OCI-LY7 (cell line): ENCODE results near the gene FAM47E. TPM values are rescaled to one million over a fixed set of nuclear protein-coding genes. Genes with fewer than 3 reads are reported as not detected.

ENCODE experiments used
- BruUV-seq: library from RNA; stranded (reverse); fragments of 400-500 nt; replicated peaks from 2 replicates; lab custom pipeline; 2021; lab: Mats Ljungman, UMichigan
- CTCF ChIA-PET: fragments of 300-600 bp; sonication (Branson Sonifier 250); formaldehyde crosslinking; loops from one replicate; lab custom pipeline; 2022; ENCODE audit warnings: antibody characterized with exemption; ENCODE audit not compliant: unreplicated experiment; lab: Charles Lee
- POLR2A ChIA-PET: fragments of 300-600 bp; sonication (Branson Sonifier 250); formaldehyde crosslinking; loops from one replicate; lab custom pipeline; 2022; ENCODE audit warnings: antibody characterized with exemption; lab: Charles Lee
- DNase-seq: peaks from one replicate; pipeline ENCODE4 v3.0.0-alpha.2; 2015; ENCODE audit warnings: low spot score
- H2AFZ ChIP-seq: fragments of 200-600 bp; sonication (generic), shearing (Covaris generic); 2 replicates; pipeline ENCODE4 v1.6.1; 2014; ENCODE audit warnings: mild to moderate bottlenecking, antibody characterized with exemption, low read length, moderate library complexity
- H3K27ac ChIP-seq: fragments of 200-600 bp; sonication (generic); 2 replicates; pipeline ENCODE4 v1.5.1; 2014; ENCODE audit warnings: mixed run types, low read depth, mild to moderate bottlenecking, moderate library complexity, low read length, inconsistent platforms; ENCODE audit not compliant: poor library complexity, severe bottlenecking
- H3K36me3 ChIP-seq: fragments of 200-600 bp; sonication (generic); 2 replicates; pipeline ENCODE4 v1.6.1; 2014; ENCODE audit warnings: mild to moderate bottlenecking, antibody characterized with exemption, low read length, moderate library complexity, mixed read lengths; ENCODE audit not compliant: insufficient read depth
- H3K4me1 ChIP-seq: fragments of 200-600 bp; sonication (generic); 2 replicates; pipeline ENCODE4 v1.5.1; 2014; ENCODE audit warnings: mild to moderate bottlenecking, low read length; ENCODE audit not compliant: insufficient read depth, poor library complexity, severe bottlenecking
- H3K4me2 ChIP-seq: fragments of 200-600 bp; sonication (generic); 2 replicates; pipeline ENCODE4 v1.6.1; 2014; ENCODE audit warnings: mild to moderate bottlenecking, low read length
- H3K4me3 ChIP-seq: fragments of 200-600 bp; sonication (generic); 2 replicates; pipeline ENCODE4 v1.5.1; 2014; ENCODE audit warnings: mild to moderate bottlenecking, low read depth, low read length; ENCODE audit not compliant: poor library complexity, severe bottlenecking
- H3K79me2 ChIP-seq: fragments of 200-600 bp; sonication (generic); 2 replicates; pipeline ENCODE4 v1.6.1; 2016; ENCODE audit warnings: low read depth, mild to moderate bottlenecking, low read length, moderate library complexity, mixed read lengths; ENCODE audit not compliant: insufficient read depth
- H3K9me2 ChIP-seq: fragments of 200-600 bp; sonication (generic); 2 replicates; pipeline ENCODE4 v1.6.1; 2016; ENCODE audit warnings: mild to moderate bottlenecking, low read length, mixed read lengths; ENCODE audit not compliant: insufficient read depth
- H3K9me3 ChIP-seq: fragments of 200-600 bp; sonication (generic); 2 replicates; pipeline ENCODE4 v1.6.1; 2014; ENCODE audit warnings: mild to moderate bottlenecking, mixed run types, low read length, mixed read lengths
- H4K20me1 ChIP-seq: fragments of 200-600 bp; sonication (generic); 2 replicates; pipeline ENCODE4 v1.6.1; 2014; ENCODE audit warnings: mild to moderate bottlenecking, antibody characterized with exemption, low read length, moderate library complexity, mixed read lengths; ENCODE audit not compliant: insufficient read depth
- EZH2phosphoT487 ChIP-seq: fragments of 200-600 bp; sonication (generic); IDR thresholded peaks from 2 replicates; pipeline ENCODE4 v1.6.1; 2018; ENCODE audit warnings: low read depth, borderline replicate concordance, mild to moderate bottlenecking, mixed run types, antibody characterized with exemption, low read length, moderate library complexity, mixed read lengths
- intact Hi-C: fragments of 100-400 bp; cut with micrococcal nuclease; formaldehyde crosslinking; loops from one replicate; pipeline ENCODE4 v1.10.0; 2022; ENCODE audit not compliant: unreplicated experiment
- total RNA-seq, 2 experiments: library from RNA; depleted of rRNA in 1 of 2; stranded (reverse); fragments of >200 nt in 1 of 2; shearing (Covaris generic) in 1 of 2; gene quantifications; 2 replicates each; pipeline ENCODE4 v1.2.3, GENCODE V29; 2014 to 2022
- TF ChIP-seq, protein P1 (sequence below): fragments of 200-600 bp; sonication (generic); conservative IDR thresholded peaks from 2 replicates; pipeline ENCODE4 v1.5.1; 2014; ENCODE audit warnings: mild to moderate bottlenecking, antibody characterized with exemption, low read length, moderate library complexity, mixed read lengths

FAM47E gene
- total RNA-seq, 2 experiments from 2014 or later: not detected

DNA sequence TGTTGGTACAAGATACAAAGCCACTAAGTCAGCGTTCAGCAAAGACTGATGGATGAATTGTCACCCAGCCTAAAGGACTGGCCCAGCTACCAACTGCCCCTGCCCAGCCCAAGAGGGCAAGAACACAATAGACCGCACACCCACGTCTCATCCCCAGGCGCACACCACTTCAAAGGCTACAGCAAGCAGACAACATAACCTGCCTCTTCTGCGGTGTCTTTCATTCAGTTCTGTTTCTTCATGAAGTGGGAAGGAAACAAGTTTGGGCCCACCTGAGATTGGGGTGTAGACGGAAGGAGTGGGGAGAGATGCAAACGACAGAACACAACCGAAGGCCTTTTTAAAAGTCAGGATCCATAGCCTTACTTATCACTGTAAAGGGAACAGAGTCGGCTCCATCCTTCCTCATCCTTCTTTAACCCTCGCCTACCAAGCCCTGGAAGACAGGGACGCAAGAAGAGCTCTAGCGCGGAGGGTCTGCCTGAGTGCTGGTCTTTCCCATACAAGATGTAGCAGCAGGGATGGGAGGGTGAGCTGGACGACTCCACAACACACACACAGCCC lies 38.6 kb upstream of the FAM47E start:
- peak overlapping the region; percentile 36; the same call in 1 of the 2 replicates for H3K4me2 ChIP-seq
- no peaks in the 10 kb centered on the region for H3K9me3 ChIP-seq
- H3K27ac ChIP-seq: no peak overlapping the region
- no TSS peak for BruUV-seq
- H3K4me1 ChIP-seq: no peaks in the 10 kb centered on the region
- POLR2A ChIA-PET: interaction anchor here (0.5 kb wide), 1 partner anchor 86 kb away, joined by 5 read pairs; no protein-coding TSS in a partner anchor
- H4K20me1 ChIP-seq: no peaks in the 10 kb centered on the region
- TF ChIP-seq EZH2phosphoT487: no peak
- H3K9me2 ChIP-seq: no peaks in the 10 kb centered on the region
- intact Hi-C loops: no loop called here
- H3K36me3 ChIP-seq: no peaks in the 10 kb centered on the region
- no peaks in the 10 kb centered on the region for H3K79me2 ChIP-seq
- H3K4me3 ChIP-seq: no peak overlapping the region
- CTCF ChIA-PET: no interaction called here
- DNase-seq: no peak
- H2AFZ ChIP-seq: no peak overlapping the region

DNA sequence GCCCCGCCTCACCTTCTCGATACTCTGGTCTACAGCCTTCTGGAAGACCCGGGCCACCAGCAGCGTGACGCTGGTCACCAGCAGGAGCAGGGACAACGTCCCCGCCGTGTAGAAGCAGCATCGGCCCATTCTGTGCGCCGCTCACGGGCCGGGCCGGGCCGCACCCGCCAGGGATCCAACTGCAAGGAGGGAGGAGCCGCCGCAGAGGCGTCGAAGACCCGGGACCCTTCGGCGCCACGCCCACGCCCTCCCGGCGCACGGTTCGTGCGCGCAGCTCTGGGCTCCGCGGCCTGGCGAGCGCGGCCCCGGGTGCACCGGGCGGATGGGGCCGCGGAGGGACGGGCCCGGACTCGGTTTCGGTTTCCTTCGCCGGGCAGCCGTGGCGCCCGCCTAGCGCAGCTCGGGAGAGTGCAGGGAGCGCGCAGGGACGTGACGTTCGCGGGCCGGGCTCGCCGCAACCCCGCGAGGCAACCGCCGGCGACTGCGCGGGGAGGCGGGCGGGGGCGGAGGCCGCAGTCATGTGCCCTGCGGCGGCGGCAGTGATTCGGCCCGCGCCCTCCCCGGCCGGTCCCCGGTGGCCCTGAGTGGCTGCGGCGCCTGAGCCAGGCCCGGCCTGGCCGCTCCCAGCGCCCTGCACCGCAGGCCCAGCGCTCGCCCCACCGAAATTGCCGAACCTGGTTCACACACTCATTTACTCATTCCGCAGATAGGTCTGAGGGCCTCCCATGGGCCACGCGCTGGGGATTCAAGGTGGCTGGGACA lies 37.9 kb upstream of the FAM47E start, which contains the start of gene SCARB2:
Gene SCARB2, minus strand, starts transcription at position 410 of the 762 bp plus-strand sequence. Its CDS starts 281 bp downstream, at position 129.
- no peaks in the 10 kb centered on the region for H3K4me1 ChIP-seq
- no peak for DNase-seq
- BruUV-seq: no TSS peak
- no peaks in the 10 kb centered on the region for H4K20me1 ChIP-seq
- no peak within 1 kb of the TSS for H3K4me3 ChIP-seq
- intact Hi-C loops: no loop called here
- H3K27ac ChIP-seq: no peak within 1 kb of the TSS
- H3K36me3 ChIP-seq: no peaks in the 10 kb centered on the region
- no peaks in the 10 kb centered on the region for H3K79me2 ChIP-seq
- H2AFZ ChIP-seq: no peak within 1 kb of the TSS
- no peaks in the 10 kb centered on the region for H3K9me3 ChIP-seq
- ChIA-PET POLR2A (no interaction called here), CTCF (no interaction called here)
- H3K9me2 ChIP-seq: no peaks in the 10 kb centered on the region
- no peak for TF ChIP-seq EZH2phosphoT487
- TF ChIP-seq, protein P1, sequence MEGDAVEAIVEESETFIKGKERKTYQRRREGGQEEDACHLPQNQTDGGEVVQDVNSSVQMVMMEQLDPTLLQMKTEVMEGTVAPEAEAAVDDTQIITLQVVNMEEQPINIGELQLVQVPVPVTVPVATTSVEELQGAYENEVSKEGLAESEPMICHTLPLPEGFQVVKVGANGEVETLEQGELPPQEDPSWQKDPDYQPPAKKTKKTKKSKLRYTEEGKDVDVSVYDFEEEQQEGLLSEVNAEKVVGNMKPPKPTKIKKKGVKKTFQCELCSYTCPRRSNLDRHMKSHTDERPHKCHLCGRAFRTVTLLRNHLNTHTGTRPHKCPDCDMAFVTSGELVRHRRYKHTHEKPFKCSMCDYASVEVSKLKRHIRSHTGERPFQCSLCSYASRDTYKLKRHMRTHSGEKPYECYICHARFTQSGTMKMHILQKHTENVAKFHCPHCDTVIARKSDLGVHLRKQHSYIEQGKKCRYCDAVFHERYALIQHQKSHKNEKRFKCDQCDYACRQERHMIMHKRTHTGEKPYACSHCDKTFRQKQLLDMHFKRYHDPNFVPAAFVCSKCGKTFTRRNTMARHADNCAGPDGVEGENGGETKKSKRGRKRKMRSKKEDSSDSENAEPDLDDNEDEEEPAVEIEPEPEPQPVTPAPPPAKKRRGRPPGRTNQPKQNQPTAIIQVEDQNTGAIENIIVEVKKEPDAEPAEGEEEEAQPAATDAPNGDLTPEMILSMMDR: no peak
- H3K4me2 ChIP-seq: peak within 1 kb of the TSS; percentile 47; the same call in 1 of the 2 replicates

- TF ChIP-seq EZH2phosphoT487: no peak
- TF ChIP-seq, protein P1: no peak
- Histone ChIP-seq H3K4me2 (peak overlapping the region; percentile 47; the same call in 1 of the 2 replicates), H3K9me2 (no peaks in the 10 kb centered on the region), H4K20me1 (no peaks in the 10 kb centered on the region), H3K4me1 (no peaks in the 10 kb centered on the region), H3K4me3 (no peak overlapping the region), H3K36me3 (no peaks in the 10 kb centered on the region), H2AFZ (no peak overlapping the region), H3K27ac (no peak overlapping the region), H3K79me2 (no peaks in the 10 kb centered on the region), H3K9me3 (no peaks in the 10 kb centered on the region)
- no peak for DNase-seq
- intact Hi-C loops: no loop called here
- POLR2A ChIA-PET: no interaction called here
- no TSS peak for BruUV-seq
- CTCF ChIA-PET: no interaction called here
Observed at GRCh38 chr4:76214177-76214675, 37.3 kb upstream of the FAM47E start.
